ENCODE data around the gene ZNF814.

ZNF814 gene

DNA sequence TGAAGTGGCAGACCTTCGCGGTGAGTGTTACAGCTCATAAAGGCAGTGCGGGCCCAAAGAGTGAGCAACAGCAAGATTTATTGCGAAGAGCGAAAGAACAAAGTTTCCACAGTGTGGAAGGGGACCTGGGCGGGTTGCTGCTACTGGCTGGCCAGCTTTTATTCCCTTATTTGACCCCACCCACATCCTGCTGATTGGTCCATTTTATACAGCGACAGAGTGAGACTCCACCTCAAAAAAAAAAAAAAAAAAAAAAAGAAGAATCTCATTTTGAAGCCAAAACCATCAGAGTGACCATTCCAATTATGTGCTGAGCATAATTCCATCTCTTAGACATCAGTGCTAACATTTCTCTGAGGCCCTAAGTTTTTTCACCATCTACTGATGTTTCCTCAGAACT lies 72.2 kb downstream of the ZNF814 start:
- TF ChIP-seq EGR1 (IDR thresholded peaks at IDR 0.05) (no peak), ZBTB7A (IDR thresholded peaks at IDR 0.05; ENCODE audit: low read depth) (no peak), TEAD4 (IDR thresholded peaks at IDR 0.05) (no peak), NFIC (IDR thresholded peaks at IDR 0.05) (no peak), CREB1 (IDR thresholded peaks at IDR 0.05; ENCODE audit: low read depth) (no peak), RAD21 (IDR thresholded peaks at IDR 0.05; ENCODE audit: low read depth) (no peak), CEBPB (IDR thresholded peaks at IDR 0.05) (no peak), EP300 (IDR thresholded peaks at IDR 0.05; ENCODE audit: borderline replicate concordance) (no peak), TAF1 (IDR thresholded peaks at IDR 0.05; ENCODE audit: low read depth) (no peak), FOXM1 (IDR thresholded peaks at IDR 0.05; ENCODE audit: borderline replicate concordance, low read depth) (no peak), TCF12 (IDR thresholded peaks at IDR 0.05; ENCODE audit: low read depth) (no peak)
- TF ChIP-seq, protein P1, sequence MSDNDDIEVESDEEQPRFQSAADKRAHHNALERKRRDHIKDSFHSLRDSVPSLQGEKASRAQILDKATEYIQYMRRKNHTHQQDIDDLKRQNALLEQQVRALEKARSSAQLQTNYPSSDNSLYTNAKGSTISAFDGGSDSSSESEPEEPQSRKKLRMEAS (IDR thresholded peaks at IDR 0.05), result no peak
- TF ChIP-seq, protein P2, sequence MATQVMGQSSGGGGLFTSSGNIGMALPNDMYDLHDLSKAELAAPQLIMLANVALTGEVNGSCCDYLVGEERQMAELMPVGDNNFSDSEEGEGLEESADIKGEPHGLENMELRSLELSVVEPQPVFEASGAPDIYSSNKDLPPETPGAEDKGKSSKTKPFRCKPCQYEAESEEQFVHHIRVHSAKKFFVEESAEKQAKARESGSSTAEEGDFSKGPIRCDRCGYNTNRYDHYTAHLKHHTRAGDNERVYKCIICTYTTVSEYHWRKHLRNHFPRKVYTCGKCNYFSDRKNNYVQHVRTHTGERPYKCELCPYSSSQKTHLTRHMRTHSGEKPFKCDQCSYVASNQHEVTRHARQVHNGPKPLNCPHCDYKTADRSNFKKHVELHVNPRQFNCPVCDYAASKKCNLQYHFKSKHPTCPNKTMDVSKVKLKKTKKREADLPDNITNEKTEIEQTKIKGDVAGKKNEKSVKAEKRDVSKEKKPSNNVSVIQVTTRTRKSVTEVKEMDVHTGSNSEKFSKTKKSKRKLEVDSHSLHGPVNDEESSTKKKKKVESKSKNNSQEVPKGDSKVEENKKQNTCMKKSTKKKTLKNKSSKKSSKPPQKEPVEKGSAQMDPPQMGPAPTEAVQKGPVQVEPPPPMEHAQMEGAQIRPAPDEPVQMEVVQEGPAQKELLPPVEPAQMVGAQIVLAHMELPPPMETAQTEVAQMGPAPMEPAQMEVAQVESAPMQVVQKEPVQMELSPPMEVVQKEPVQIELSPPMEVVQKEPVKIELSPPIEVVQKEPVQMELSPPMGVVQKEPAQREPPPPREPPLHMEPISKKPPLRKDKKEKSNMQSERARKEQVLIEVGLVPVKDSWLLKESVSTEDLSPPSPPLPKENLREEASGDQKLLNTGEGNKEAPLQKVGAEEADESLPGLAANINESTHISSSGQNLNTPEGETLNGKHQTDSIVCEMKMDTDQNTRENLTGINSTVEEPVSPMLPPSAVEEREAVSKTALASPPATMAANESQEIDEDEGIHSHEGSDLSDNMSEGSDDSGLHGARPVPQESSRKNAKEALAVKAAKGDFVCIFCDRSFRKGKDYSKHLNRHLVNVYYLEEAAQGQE (IDR thresholded peaks at IDR 0.05; ENCODE audit: low read depth), result no peak
- TF ChIP-seq, protein P3, sequence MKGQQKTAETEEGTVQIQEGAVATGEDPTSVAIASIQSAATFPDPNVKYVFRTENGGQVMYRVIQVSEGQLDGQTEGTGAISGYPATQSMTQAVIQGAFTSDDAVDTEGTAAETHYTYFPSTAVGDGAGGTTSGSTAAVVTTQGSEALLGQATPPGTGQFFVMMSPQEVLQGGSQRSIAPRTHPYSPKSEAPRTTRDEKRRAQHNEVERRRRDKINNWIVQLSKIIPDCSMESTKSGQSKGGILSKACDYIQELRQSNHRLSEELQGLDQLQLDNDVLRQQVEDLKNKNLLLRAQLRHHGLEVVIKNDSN (IDR thresholded peaks at IDR 0.05), result no peak

DNA sequence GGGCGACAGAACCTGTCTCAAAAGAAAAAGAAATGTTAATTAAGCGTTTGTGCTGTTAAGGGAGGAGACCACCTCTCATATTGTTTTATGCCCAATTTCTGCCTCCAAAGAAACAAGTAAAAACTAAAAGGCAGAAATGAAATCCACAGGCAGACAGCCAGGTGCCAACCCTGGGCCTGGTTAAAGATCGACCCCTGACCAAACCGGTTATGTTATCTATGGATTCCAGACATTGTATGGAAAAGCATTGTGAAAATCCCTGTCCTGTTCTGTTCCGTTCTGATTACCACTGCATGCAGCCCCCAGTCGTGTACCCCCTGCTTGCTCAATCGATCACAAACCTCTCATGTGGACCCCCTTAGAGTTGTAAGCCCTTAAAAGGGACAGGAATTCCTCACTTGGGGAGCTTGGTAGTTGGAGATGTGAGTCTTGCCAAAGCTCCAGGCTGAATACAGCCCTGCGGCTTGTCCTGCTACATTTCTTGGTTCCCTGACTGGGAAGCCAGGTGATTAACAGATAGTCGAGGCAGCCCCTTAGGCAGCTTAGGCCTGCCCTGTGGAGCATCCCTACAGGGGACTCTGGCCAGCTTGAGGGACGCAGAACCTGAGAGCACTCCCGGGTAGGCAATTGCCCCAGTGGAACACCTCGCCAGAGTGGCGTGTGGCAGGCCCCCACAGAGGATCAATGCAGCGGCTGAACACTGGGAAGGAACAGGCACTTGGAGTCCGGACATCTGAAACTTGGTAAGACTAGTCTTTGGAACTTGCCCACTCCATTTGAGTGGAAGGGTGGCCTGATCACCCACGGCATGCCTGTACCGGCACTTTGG lies 73.4 kb downstream of the ZNF814 start:
- TF ChIP-seq TEAD4 (IDR thresholded peaks at IDR 0.05) (no peak), TCF12 (IDR thresholded peaks at IDR 0.05; ENCODE audit: low read depth) (no peak), ZBTB7A (IDR thresholded peaks at IDR 0.05; ENCODE audit: low read depth) (no peak)
- TF ChIP-seq, protein P3 (IDR thresholded peaks at IDR 0.05), result no peak
- TF ChIP-seq, protein P2 (IDR thresholded peaks at IDR 0.05; ENCODE audit: low read depth), result no peak

DNA sequence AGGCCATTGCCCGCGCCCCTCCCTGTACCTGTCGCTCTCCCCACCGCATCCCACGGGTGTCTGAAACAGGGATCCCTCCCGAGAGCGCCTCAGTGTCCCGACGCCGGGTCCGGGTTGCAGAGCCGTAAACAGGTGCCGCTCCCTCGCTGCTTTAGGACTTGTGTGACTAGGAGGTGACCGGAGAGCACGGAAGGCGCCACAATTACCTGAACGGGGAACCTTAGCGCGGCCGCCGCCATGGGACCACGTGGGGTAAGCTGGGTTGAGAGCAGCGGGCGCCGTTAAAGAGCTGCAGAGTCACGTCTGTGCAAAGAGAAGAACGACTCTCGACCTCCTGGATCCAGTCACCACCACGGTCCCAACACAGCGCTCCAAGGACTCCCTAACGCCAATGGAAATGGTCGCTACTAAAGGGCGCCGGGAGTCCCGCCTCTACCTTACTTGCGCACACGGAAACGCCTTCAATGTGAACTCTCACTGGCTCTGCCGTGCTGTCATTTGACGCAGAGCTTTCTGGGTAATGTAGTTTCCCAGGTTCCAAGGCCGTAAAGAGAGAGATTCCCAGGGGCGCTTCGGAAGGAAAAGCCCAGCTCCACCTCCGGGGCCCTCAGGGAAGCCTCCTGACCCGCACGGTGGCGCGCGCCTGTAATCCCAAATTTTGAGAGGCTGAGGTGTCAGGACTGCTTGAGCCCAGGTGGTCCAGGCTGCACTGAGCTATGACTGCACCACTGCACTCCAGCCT lies 74.2 kb downstream of the ZNF814 start, which contains the start of gene ZNF552:
TSS of gene ZNF552 (minus strand) at position 409 of the 742 bp plus-strand sequence. CDS start at position 239, 170 bp downstream.
- TF ChIP-seq CREB1 (IDR thresholded peaks at IDR 0.05; ENCODE audit: low read depth) (peak; percentile 67), NFIC (IDR thresholded peaks at IDR 0.05) (no peak), TCF12 (IDR thresholded peaks at IDR 0.05; ENCODE audit: low read depth) (no peak), RAD21 (IDR thresholded peaks at IDR 0.05; ENCODE audit: low read depth) (no peak), YY1 (IDR thresholded peaks at IDR 0.05; ENCODE audit: low read depth) (peak; percentile 50; the same call in 1 of the 2 replicates), TAF1 (IDR thresholded peaks at IDR 0.05; ENCODE audit: low read depth) (peak; percentile 69), ZBTB7A (IDR thresholded peaks at IDR 0.05; ENCODE audit: low read depth) (no peak), FOXM1 (IDR thresholded peaks at IDR 0.05; ENCODE audit: borderline replicate concordance, low read depth) (no peak), EGR1 (IDR thresholded peaks at IDR 0.05) (no peak), TEAD4 (IDR thresholded peaks at IDR 0.05) (no peak), EP300 (IDR thresholded peaks at IDR 0.05; ENCODE audit: borderline replicate concordance) (no peak), CEBPB (IDR thresholded peaks at IDR 0.05) (no peak)
- TF ChIP-seq, protein P2 (IDR thresholded peaks at IDR 0.05; ENCODE audit: low read depth), result no peak
- TF ChIP-seq, protein P1 (IDR thresholded peaks at IDR 0.05), result 0 out of 2 replicates have a peak, but pooled peaks have one; percentile 68
- TF ChIP-seq, protein P3 (IDR thresholded peaks at IDR 0.05), result peak; percentile 20; the same call in 1 of the 2 replicates
